B cell (primary cell): ENCODE measurements around the gene MORF4L1.

Experiments used
- EZH2 ChIP-seq: IDR thresholded peaks from 2 replicates; pipeline ENCODE4 v1.6.1; 2012; ENCODE audit warnings: borderline replicate concordance, low read depth, mild to moderate bottlenecking, moderate library complexity, low read length; ENCODE audit not compliant: insufficient read depth, poor library complexity, severe bottlenecking
- TF ChIP-seq, protein P1 (sequence below): fragments of 200-600 bp; IDR thresholded peaks from one replicate; pipeline ENCODE4 v1.8.0; 2022; ENCODE audit warnings: antibody characterized with exemption, mild to moderate bottlenecking

DNA sequence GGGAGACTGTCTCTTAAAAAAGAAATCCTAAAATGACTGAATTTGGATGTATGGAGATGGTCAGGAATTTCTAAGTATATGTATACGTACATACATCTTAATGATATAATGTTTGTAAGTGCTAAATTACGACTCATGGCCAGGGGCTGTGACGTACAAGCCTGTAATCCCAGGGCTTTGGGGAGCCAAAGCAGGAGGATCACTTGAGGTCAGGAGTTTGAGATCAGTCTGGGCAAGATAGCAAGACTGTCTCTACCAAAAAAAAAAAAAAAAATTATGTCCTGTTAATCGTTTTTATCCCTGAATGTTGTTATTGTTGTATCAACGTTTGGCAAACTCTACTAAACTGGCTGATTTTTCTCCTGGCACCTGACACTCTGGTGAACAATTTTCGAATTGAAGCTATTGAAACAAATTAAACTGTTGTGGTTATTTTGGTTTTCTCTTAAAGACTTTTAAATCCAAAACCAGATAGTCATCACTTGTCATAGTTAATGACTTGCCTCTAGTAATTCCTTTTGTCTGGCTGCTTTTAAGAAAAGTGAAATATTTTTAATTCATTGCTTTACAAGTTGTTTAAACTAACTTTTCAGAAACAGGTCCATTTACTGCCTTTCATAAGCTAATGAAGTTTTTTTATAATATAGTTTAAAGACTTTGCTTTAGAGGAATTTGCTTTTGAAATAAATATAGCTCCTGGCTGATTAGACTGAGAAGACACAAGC lies 7.0 kb downstream of the MORF4L1 start:
- TF ChIP-seq, protein P1, sequence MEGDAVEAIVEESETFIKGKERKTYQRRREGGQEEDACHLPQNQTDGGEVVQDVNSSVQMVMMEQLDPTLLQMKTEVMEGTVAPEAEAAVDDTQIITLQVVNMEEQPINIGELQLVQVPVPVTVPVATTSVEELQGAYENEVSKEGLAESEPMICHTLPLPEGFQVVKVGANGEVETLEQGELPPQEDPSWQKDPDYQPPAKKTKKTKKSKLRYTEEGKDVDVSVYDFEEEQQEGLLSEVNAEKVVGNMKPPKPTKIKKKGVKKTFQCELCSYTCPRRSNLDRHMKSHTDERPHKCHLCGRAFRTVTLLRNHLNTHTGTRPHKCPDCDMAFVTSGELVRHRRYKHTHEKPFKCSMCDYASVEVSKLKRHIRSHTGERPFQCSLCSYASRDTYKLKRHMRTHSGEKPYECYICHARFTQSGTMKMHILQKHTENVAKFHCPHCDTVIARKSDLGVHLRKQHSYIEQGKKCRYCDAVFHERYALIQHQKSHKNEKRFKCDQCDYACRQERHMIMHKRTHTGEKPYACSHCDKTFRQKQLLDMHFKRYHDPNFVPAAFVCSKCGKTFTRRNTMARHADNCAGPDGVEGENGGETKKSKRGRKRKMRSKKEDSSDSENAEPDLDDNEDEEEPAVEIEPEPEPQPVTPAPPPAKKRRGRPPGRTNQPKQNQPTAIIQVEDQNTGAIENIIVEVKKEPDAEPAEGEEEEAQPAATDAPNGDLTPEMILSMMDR: no peak
- TF ChIP-seq EZH2: no peak
